AG04450 (cell line): ENCODE measurements around the gene TMEM14C. TPM values are rescaled to one million over a fixed set of nuclear protein-coding genes. Genes with fewer than 3 reads are reported as not detected.

Experiments used
- CTCF ChIA-PET: fragments of 300-600, 350-600 bp; formaldehyde crosslinking; extraction: SDS; loops from one replicate; lab custom pipeline; 2022; ENCODE audit warnings: antibody characterized with exemption, inconsistent platforms; lab: Charles Lee
- POLR2A ChIA-PET: fragments of 350-600 bp; formaldehyde crosslinking; extraction: SDS; loops from one replicate; lab custom pipeline; 2021; ENCODE audit warnings: antibody characterized with exemption, inconsistent platforms; lab: Yijun Ruan, JAX
- DNase-seq: peaks from one replicate; pipeline ENCODE4 v3.0.0-alpha.2; 2011; ENCODE audit warnings: low read depth, low spot score
- H3K27ac ChIP-seq: one replicate; pipeline ENCODE4 v1.5.1; 2012; ENCODE audit warnings: low read depth, low read length, control low read depth
- H3K27me3 ChIP-seq: one replicate; pipeline ENCODE4 v1.6.0; 2012; ENCODE audit warnings: low read length; ENCODE audit not compliant: control insufficient read depth, insufficient read depth
- H3K4me3 ChIP-seq: 2 replicates; pipeline ENCODE4 v1.5.1; 2011; ENCODE audit warnings: mild to moderate bottlenecking, low read depth, low read length, control low read depth
- H3K9me3 ChIP-seq: 2 replicates; pipeline ENCODE4 v1.5.1; 2012; ENCODE audit warnings: low read length; ENCODE audit not compliant: control insufficient read depth, insufficient read depth
- polyA plus RNA-seq: library from polyadenylated mRNA; depleted of rRNA; stranded (reverse); fragments of >200 nt; gene quantifications from 2 replicates; pipeline ENCODE4 v1.2.3, GENCODE V29; 2011; rRNA removed
- small RNA-seq: library from RNA; depleted of rRNA; stranded (forward); fragments of <200 nt; gene quantifications from one replicate; pipeline ENCODE3, GENCODE V24; 2012; ENCODE audit warnings: low read depth; ENCODE audit not compliant: insufficient read length
- TF ChIP-seq, protein P1 (sequence below): IDR thresholded peaks from 2 replicates; pipeline ENCODE4 v1.5.1; 2011; ENCODE audit warnings: low read depth, low read length, control low read depth, inconsistent platforms

TMEM14C gene
- polyA plus RNA-seq, 1 experiment: 385 TPM

GRCh38 chr6:10771371-10771894 lies 48.6 kb downstream of the TMEM14C start:
- ChIA-PET POLR2A (no interaction called here), CTCF (interaction anchor here (1.1 kb wide), 1 partner anchor 293 kb away, joined by 3 read pairs; no protein-coding TSS in a partner anchor)
- DNase-seq: no peak
- no peaks in the 10 kb centered on the region for H3K27me3 ChIP-seq
- TF ChIP-seq, protein P1, sequence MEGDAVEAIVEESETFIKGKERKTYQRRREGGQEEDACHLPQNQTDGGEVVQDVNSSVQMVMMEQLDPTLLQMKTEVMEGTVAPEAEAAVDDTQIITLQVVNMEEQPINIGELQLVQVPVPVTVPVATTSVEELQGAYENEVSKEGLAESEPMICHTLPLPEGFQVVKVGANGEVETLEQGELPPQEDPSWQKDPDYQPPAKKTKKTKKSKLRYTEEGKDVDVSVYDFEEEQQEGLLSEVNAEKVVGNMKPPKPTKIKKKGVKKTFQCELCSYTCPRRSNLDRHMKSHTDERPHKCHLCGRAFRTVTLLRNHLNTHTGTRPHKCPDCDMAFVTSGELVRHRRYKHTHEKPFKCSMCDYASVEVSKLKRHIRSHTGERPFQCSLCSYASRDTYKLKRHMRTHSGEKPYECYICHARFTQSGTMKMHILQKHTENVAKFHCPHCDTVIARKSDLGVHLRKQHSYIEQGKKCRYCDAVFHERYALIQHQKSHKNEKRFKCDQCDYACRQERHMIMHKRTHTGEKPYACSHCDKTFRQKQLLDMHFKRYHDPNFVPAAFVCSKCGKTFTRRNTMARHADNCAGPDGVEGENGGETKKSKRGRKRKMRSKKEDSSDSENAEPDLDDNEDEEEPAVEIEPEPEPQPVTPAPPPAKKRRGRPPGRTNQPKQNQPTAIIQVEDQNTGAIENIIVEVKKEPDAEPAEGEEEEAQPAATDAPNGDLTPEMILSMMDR: no peak
- H3K4me3 ChIP-seq: no peak overlapping the region
- no peaks in the 10 kb centered on the region for H3K9me3 ChIP-seq
- no peak overlapping the region for H3K27ac ChIP-seq

GRCh38 chr6:10778230-10778629 lies 55.4 kb downstream of the TMEM14C start:
- no peak for DNase-seq
- H3K9me3 ChIP-seq: no peaks in the 10 kb centered on the region
- TF ChIP-seq, protein P1: no peak
- POLR2A ChIA-PET: no interaction called here
- no peak overlapping the region for H3K4me3 ChIP-seq
- no peak overlapping the region for H3K27ac ChIP-seq
- no peaks in the 10 kb centered on the region for H3K27me3 ChIP-seq
- CTCF ChIA-PET: no interaction called here

GRCh38 chr6:10779076-10779475 lies 56.2 kb downstream of the TMEM14C start:
- DNase-seq: no peak
- Histone ChIP-seq H3K27me3 (no peaks in the 10 kb centered on the region), H3K27ac (no peak overlapping the region), H3K4me3 (no peak overlapping the region), H3K9me3 (no peaks in the 10 kb centered on the region)
- ChIA-PET CTCF (interaction anchor here (0.9 kb wide), 1 partner anchor 300 kb away, joined by 3 read pairs; no protein-coding TSS in a partner anchor), POLR2A (no interaction called here)
- TF ChIP-seq, protein P1: no peak

Small RNA genes within 50 kb of the gene (small RNA-seq; reads per million reads assigned to genes)
- not detected for gene RF00019
- not detected for gene RNA5SP203

Other genes with a start within 250 kb of the TMEM14C start
- gene GCNT2, start 201.7 kb upstream of the TMEM14C start, polyA plus RNA-seq: 1.6 and 2.5 TPM in 2 replicates
- 0.63 and 0.74 TPM in 2 replicates for gene C6orf52, start 28.5 kb upstream of the TMEM14C start, polyA plus RNA-seq
- 18.7 and 24.2 TPM in 2 replicates for gene PAK1IP1, start 28.1 kb upstream of the TMEM14C start, polyA plus RNA-seq
- 104 and 148 TPM in 2 replicates for gene TMEM14B, start 24.7 kb downstream of the TMEM14C start, polyA plus RNA-seq
- gene MAK, start 115.5 kb downstream of the TMEM14C start, polyA plus RNA-seq: not detected in 2 replicates
- not detected in 2 replicates for gene GCM2, start 159.0 kb downstream of the TMEM14C start, polyA plus RNA-seq
- 0.22 and 0.38 TPM in 2 replicates for gene SYCP2L, start 164.0 kb downstream of the TMEM14C start, polyA plus RNA-seq